Esophagus squamous epithelium (tissue), 4 donors: Measurements from ENCODE around the gene ABCC9.

Experiments used
- POLR2A ChIP-seq, 4 donors: fragments of 450-650 bp; IDR thresholded peaks; one replicate each; pipeline ENCODE4 v1.6.1; 2017; ENCODE audit warnings: antibody characterized with exemption in 4 of 4, mild to moderate bottlenecking in 4 of 4, moderate library complexity in 3 of 4
- TF ChIP-seq, protein P1 (sequence below), 6 experiments: fragments of 450-650 bp in 4 of 6; fragments of 200-600 bp in 2 of 6; sonication (generic) in 2 of 6; IDR thresholded peaks; one replicate each; pipeline ENCODE4 v1.5.1; 2016 to 2019; ENCODE audit warnings: antibody characterized with exemption in 6 of 6, mild to moderate bottlenecking in 4 of 6, moderate library complexity in 4 of 6

DNA sequence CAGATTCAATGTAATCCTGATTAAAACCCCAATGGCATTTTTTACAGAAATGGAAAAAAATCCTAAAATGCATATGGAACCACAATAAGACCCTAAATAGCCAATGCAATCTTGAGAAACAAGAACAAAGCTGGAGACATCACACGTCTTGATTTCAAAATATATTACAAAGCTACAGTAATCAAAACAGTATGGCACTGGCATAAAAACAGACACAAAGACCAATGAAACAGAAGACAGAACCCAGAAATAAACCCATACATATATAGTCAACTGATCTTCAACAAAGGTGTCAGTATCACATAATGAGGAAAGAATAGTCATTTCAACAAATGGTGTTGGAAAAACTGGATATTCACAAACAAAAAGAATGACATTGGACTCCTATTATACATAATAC lies 9.4 kb upstream of the ABCC9 start:
- TF ChIP-seq POLR2A (IDR thresholded peaks at IDR 0.05), result no peak
- TF ChIP-seq, protein P1, sequence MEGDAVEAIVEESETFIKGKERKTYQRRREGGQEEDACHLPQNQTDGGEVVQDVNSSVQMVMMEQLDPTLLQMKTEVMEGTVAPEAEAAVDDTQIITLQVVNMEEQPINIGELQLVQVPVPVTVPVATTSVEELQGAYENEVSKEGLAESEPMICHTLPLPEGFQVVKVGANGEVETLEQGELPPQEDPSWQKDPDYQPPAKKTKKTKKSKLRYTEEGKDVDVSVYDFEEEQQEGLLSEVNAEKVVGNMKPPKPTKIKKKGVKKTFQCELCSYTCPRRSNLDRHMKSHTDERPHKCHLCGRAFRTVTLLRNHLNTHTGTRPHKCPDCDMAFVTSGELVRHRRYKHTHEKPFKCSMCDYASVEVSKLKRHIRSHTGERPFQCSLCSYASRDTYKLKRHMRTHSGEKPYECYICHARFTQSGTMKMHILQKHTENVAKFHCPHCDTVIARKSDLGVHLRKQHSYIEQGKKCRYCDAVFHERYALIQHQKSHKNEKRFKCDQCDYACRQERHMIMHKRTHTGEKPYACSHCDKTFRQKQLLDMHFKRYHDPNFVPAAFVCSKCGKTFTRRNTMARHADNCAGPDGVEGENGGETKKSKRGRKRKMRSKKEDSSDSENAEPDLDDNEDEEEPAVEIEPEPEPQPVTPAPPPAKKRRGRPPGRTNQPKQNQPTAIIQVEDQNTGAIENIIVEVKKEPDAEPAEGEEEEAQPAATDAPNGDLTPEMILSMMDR (IDR thresholded peaks at IDR 0.05), result no peak
